ENCODE measurements around the gene PDE6D. TPM values are rescaled to one million over a fixed set of nuclear protein-coding genes. Genes with fewer than 3 reads are reported as not detected.
"Not testable (repeated sequence)": the region's sequence is repeated elsewhere in the genome, so short reads cannot be mapped to it uniquely, and the experiment has no call there.

Gene PDE6D
- total RNA-seq, 4 donors from 2014 or later, result 13.0 to 25.3 (median 18.1) TPM

DNA sequence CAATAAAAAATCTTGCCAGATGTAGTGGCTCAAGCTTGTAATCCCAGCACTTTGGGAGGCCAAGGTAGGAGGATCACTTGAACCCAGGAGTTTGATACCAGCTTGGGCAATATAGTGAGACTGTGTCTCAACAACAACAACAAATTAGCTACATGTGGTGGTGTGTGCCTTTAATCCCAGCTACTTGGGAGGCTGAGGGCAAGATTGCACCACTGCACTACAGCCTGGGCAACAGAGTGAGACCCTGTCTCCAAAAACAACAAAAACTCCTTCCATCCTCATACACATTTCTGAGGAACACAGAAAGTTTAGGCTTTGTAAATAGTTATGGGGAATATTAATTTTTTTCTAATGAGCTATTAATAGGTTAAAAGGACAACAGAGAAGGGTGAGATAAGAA, 17.0 kb downstream of the PDE6D start:
- H3K4me3 ChIP-seq (ENCODE audit: low read depth, poor library complexity, severe bottlenecking), result no peak overlapping the region
- DNase-seq (ENCODE audit: low spot score in 2 of 2), result no peak
- TF ChIP-seq POLR2A (IDR thresholded peaks at IDR 0.05), result no peak
- TF ChIP-seq CTCF (IDR thresholded peaks at IDR 0.05), result no peak
- intact Hi-C loops (cut with DNase I; ENCODE audit: low total_unique reads), result no loop called here

- intact Hi-C loops (cut with DNase I; ENCODE audit: low total_unique reads), result no loop called here
- whole genome bisulfite sequencing, 2 donors, result 78 to 87% methylated on average over 2 of the region's 2 CpGs
- no peak for DNase-seq (ENCODE audit: low spot score in 2 of 2)
- TF ChIP-seq CTCF (IDR thresholded peaks at IDR 0.05) (no peak), POLR2A (IDR thresholded peaks at IDR 0.05) (no peak)
- no peak overlapping the region for H3K4me3 ChIP-seq (ENCODE audit: low read depth, poor library complexity, severe bottlenecking)
Measured at GRCh38 chr2:231761735-231762134, 19.3 kb downstream of the PDE6D start.

DNA sequence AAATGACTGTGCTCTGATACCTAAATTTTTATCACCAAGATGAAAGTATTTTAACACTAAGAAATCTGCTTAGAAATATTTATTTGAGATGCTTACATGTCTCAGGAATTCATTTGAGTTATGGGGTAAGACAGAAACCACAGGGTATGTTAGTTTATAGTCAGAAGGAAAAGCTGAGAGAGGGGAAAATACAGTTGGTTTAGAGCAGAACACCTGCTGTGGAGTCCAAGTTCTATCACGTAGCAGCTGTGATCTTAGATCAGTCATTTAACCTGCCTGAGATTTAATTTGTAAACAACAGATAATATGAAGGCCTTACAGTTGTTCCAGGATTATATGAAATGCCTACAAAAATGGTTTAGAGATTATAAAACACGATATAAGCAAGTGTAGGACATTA, 29.0 kb downstream of the PDE6D start:
- DNase-seq (ENCODE audit: low spot score in 2 of 2), result no peak
- intact Hi-C loops (cut with DNase I; ENCODE audit: low total_unique reads), result no loop called here
- WGBS, 2 donors, result 86 to 92% methylated on average over 2 of the region's 2 CpGs
- H3K4me3 ChIP-seq (ENCODE audit: low read depth, poor library complexity, severe bottlenecking), result no peak overlapping the region
- no peak for TF ChIP-seq CTCF (IDR thresholded peaks at IDR 0.05)
- TF ChIP-seq POLR2A (IDR thresholded peaks at IDR 0.05), result no peak

GRCh38 chr2:231751042-231751815, 29.9 kb downstream of the PDE6D start:
- TF ChIP-seq CTCF (IDR thresholded peaks at IDR 0.05), result no peak
- no peak for TF ChIP-seq POLR2A (IDR thresholded peaks at IDR 0.05)
- H3K4me3 ChIP-seq (ENCODE audit: low read depth, poor library complexity, severe bottlenecking), result no peak overlapping the region
- DNase-seq (ENCODE audit: low spot score in 2 of 2), result no peak
- intact Hi-C loops (cut with DNase I; ENCODE audit: low total_unique reads), result no loop called here
- WGBS, 2 donors, result 88 to 92% methylated on average over 4 of the region's 4 CpGs

- H3K4me3 ChIP-seq (ENCODE audit: low read depth, poor library complexity, severe bottlenecking); intact Hi-C loops (cut with DNase I; ENCODE audit: low total_unique reads); DNase-seq (ENCODE audit: low spot score in 2 of 2): not testable (repeated sequence)
- 94 to 96% methylated on average over 10 of the region's 10 CpGs for WGBS, 2 donors
Measured at GRCh38 chr2:231749016-231749415, 32.1 kb downstream of the PDE6D start.

DNA sequence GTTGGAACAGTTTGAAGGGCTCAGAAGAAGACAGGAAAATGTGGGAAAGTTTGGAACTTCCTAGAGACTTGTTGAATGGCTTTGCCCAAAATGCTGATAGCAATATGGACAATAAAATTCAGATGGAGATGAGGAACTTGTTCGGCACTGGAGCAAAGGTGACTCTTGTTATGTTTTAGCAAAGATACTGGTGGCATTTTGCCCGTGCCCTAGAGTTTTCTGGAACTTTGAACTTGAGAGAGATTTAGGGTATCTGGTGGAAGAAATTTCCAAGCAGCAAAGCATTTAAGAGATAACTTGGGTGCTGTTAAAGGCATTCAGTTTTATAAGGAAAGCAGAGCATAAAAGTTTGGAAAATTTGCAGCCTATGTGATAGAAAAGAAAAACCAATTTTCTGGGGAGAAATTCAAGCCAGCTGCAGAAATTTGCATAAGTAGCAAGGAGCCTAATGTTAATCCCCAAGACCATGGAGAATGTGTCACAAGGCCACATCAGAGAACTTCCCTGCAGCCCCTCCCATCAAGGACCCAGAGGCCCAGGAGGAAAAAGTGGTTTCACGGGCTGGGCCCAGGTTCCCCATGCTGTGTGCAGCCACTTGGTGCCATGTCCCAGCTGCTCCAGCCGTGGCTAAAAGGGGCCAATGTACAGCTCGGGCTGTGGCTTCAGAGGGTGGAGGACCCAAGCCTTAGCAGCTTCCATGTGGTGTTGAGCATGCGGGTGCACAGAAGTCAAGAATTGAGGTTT, 32.8 kb downstream of the PDE6D start:
- H3K4me3 ChIP-seq (ENCODE audit: low read depth, poor library complexity, severe bottlenecking); intact Hi-C loops (cut with DNase I; ENCODE audit: low total_unique reads); DNase-seq (ENCODE audit: low spot score in 2 of 2): not testable (repeated sequence)
- WGBS, 2 donors, result 82 to 87% methylated on average over 6 of the region's 6 CpGs

Measured in lower leg skin (tissue), 4 donors.